ENCODE data around the gene MEG3. TPM values are rescaled to one million over a fixed set of nuclear protein-coding genes. Genes with fewer than 3 reads are reported as not detected.

Gene MEG3
- total and polyA plus RNA-seq, 7 donors, result 3.5 to 168 (median 28.0) TPM

- Histone ChIP-seq H3K4me1 (no peaks in the 10 kb centered on the region), H3K4me3 (no peak overlapping the region), H3K27ac (no peak overlapping the region), H3K9me3 (no peaks in the 10 kb centered on the region), H3K36me3 (no peaks in the 10 kb centered on the region), H3K27me3 (peaks cover 0 to 8% (median 5%) of the 10 kb centered on the region in 3 donors)
- intact Hi-C loops (cut with DNase I), result no loop called here
- TF ChIP-seq POLR2AphosphoS5 (IDR thresholded peaks at IDR 0.05) (no peak), EP300 (IDR thresholded peaks at IDR 0.05) (no peak), POLR2A (IDR thresholded peaks at IDR 0.05) (no peak)
- TF ChIP-seq, protein P1, sequence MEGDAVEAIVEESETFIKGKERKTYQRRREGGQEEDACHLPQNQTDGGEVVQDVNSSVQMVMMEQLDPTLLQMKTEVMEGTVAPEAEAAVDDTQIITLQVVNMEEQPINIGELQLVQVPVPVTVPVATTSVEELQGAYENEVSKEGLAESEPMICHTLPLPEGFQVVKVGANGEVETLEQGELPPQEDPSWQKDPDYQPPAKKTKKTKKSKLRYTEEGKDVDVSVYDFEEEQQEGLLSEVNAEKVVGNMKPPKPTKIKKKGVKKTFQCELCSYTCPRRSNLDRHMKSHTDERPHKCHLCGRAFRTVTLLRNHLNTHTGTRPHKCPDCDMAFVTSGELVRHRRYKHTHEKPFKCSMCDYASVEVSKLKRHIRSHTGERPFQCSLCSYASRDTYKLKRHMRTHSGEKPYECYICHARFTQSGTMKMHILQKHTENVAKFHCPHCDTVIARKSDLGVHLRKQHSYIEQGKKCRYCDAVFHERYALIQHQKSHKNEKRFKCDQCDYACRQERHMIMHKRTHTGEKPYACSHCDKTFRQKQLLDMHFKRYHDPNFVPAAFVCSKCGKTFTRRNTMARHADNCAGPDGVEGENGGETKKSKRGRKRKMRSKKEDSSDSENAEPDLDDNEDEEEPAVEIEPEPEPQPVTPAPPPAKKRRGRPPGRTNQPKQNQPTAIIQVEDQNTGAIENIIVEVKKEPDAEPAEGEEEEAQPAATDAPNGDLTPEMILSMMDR (IDR thresholded peaks at IDR 0.05), result no peak
- WGBS, 2 donors, result 81 to 92% methylated on average over 4 of the region's 4 CpGs
- DNase-seq, result no peak
Measured at GRCh38 chr14:100785338-100785615, 40.6 kb upstream of the MEG3 start.

DNA sequence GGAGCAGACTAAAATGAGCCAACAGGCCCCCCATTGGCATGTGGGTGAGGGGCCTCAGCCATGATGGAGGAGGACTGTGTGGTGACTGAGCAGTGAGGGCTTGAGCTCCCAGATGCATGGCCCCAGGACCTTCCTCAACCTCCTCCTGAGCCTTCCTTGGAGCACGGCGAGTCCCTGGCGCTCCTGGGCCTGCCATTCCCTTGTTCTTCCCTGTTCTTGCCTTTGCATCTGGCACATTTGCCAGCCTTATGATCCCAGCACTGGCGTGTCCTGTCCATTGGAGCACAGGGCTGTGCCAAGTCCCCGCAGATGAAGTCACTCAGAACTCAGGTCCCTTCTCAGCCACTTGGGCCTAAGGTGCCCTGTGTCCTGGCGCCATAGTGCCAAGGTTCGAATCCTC, 40.3 kb upstream of the MEG3 start:
- 89 to 94% methylated on average over 7 of the region's 7 CpGs for WGBS, 2 donors
- Histone ChIP-seq H3K36me3 (no peaks in the 10 kb centered on the region), H3K27ac (no peak overlapping the region), H3K9me3 (no peaks in the 10 kb centered on the region), H3K27me3 (peaks cover 0 to 11% (median 5%) of the 10 kb centered on the region in 3 donors), H3K4me1 (no peaks in the 10 kb centered on the region), H3K4me3 (no peak overlapping the region)
- intact Hi-C loops (cut with DNase I), result no loop called here
- no peak for DNase-seq
- TF ChIP-seq, protein P1 (IDR thresholded peaks at IDR 0.05), result no peak
- no peak for TF ChIP-seq POLR2AphosphoS5 (IDR thresholded peaks at IDR 0.05)
- no peak for TF ChIP-seq POLR2A (IDR thresholded peaks at IDR 0.05)
- TF ChIP-seq EP300 (IDR thresholded peaks at IDR 0.05), result no peak

DNA sequence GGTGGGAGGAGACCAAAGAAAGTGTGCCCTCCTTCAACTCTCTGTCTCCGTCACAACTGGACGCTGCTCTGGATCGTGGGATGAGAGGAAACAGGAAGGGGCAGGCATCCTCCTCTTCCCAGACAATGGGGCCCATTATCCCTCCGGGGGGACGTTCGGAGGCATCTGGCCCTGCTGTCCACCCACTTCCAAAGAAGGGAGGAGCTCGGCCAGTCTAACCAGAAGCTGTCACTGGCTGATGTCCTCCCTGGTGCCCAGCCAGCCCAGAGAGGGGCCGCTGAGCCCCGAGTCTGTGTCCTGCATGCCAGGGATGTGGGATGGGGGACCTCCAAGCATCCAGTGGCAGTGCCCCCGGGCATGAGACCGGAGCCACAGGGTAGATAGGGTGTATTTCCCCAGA, 39.8 kb upstream of the MEG3 start:
- Histone ChIP-seq H3K4me1 (no peaks in the 10 kb centered on the region), H3K9me3 (no peaks in the 10 kb centered on the region), H3K27me3 (peaks cover 0 to 16% (median 5%) of the 10 kb centered on the region in 3 donors), H3K36me3 (no peaks in the 10 kb centered on the region), H3K27ac (no peak overlapping the region), H3K4me3 (no peak overlapping the region)
- TF ChIP-seq POLR2A (IDR thresholded peaks at IDR 0.05) (no peak), EP300 (IDR thresholded peaks at IDR 0.05) (no peak), POLR2AphosphoS5 (IDR thresholded peaks at IDR 0.05) (no peak)
- TF ChIP-seq, protein P1 (IDR thresholded peaks at IDR 0.05), result no peak
- intact Hi-C loops (cut with DNase I), result no loop called here
- WGBS, 2 donors, result 74 to 76% methylated on average over 11 of the region's 11 CpGs
- no peak for DNase-seq

DNA sequence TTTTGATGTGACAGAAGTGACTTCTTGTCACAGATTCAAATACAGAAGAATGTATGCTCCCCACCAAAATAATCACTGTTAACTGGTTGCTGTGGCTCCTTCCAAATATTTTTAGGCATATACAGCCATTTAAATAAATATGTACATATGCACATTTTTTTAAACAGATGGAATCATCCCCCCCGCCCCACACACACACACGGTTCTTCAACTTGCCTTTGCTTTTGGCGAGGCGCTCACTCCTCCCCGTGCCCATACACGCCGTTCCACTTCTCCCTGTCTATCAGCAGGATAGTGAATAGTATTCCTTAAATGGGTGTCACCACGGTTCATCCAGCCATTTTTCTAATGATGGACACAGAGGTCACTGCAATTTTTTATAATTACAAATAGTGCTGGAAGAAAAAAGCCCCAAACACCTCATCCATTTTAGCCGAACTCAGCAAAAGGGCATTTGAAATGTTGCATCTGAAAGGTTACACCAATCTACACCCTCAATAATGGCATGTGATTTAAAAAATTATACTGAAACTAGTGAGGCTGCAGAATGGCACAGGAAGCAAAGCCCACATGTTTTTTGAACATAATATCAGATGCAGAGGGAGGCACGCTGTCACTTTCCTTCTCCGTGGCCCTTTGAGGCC, 39.2 kb upstream of the MEG3 start:
- DNase-seq, result no peak
- TF ChIP-seq EP300 (IDR thresholded peaks at IDR 0.05) (no peak), POLR2A (IDR thresholded peaks at IDR 0.05) (no peak), POLR2AphosphoS5 (IDR thresholded peaks at IDR 0.05) (no peak)
- TF ChIP-seq, protein P1 (IDR thresholded peaks at IDR 0.05), result no peak
- Histone ChIP-seq H3K27me3 (peaks cover 0 to 22% (median 5%) of the 10 kb centered on the region in 3 donors), H3K4me3 (no peak overlapping the region), H3K9me3 (no peaks in the 10 kb centered on the region), H3K4me1 (no peaks in the 10 kb centered on the region), H3K27ac (no peak overlapping the region), H3K36me3 (no peaks in the 10 kb centered on the region)
- intact Hi-C loops (cut with DNase I), result no loop called here
- 81 to 83% methylated on average over 11 of the region's 11 CpGs for whole genome bisulfite sequencing, 2 donors

- TF ChIP-seq POLR2AphosphoS5 (IDR thresholded peaks at IDR 0.05), result no peak
- TF ChIP-seq POLR2A (IDR thresholded peaks at IDR 0.05), result no peak
- TF ChIP-seq, protein P1 (IDR thresholded peaks at IDR 0.05), result no peak
- no peak for TF ChIP-seq EP300 (IDR thresholded peaks at IDR 0.05)
- intact Hi-C loops (cut with DNase I), result no loop called here
- Histone ChIP-seq H3K36me3 (no peaks in the 10 kb centered on the region), H3K27ac (no peak overlapping the region), H3K27me3 (peaks cover 0 to 27% (median 5%) of the 10 kb centered on the region in 3 donors), H3K4me3 (no peak overlapping the region), H3K4me1 (no peaks in the 10 kb centered on the region), H3K9me3 (no peaks in the 10 kb centered on the region)
- 84 to 93% methylated on average over 14 of the region's 14 CpGs for WGBS, 2 donors
- DNase-seq, result no peak
Measured at GRCh38 chr14:100787659-100788058, 38.3 kb upstream of the MEG3 start.
